SIG-M5 treated with dmso at 0.1 percent for 504 hours (cell line): ENCODE data around the gene FBXL13.
"Not testable (repeated sequence)": the region's sequence is repeated elsewhere in the genome, so short reads cannot be mapped to it uniquely, and the experiment has no call there.

Experiments
- DNase-seq: peaks from one replicate; lab custom pipeline; 2025; ENCODE audit not compliant: unreplicated experiment; lab: John Stamatoyannopoulos, UW

FBXL13 gene

GRCh38 chr7:102830197-102830596 lies 244.4 kb downstream of the FBXL13 start:
- DNase-seq, result no peak

- DNase-seq, result no peak
These were observed 245.5 kb downstream of the FBXL13 start for GRCh38 chr7:102829075-102829474.

- no peak for DNase-seq
These were observed 246.3 kb downstream of the FBXL13 start for GRCh38 chr7:102828286-102828685.

GRCh38 chr7:102823390-102824119 lies 251.0 kb downstream of the FBXL13 start:
- no peak for DNase-seq

- DNase-seq, result no peak
These were observed 252.4 kb downstream of the FBXL13 start for GRCh38 chr7:102821994-102822747.

GRCh38 chr7:102819151-102819550 lies 255.4 kb downstream of the FBXL13 start:
- no peak for DNase-seq

- no peak for DNase-seq
These were observed 256.7 kb downstream of the FBXL13 start for GRCh38 chr7:102817616-102818573.

GRCh38 chr7:102814025-102814471 lies 260.5 kb downstream of the FBXL13 start:
- DNase-seq, result no peak

- no peak for DNase-seq
These were observed 261.2 kb downstream of the FBXL13 start for GRCh38 chr7:102813191-102814024.

GRCh38 chr7:102811942-102812678 lies 262.5 kb downstream of the FBXL13 start:
- DNase-seq, result no peak

- no peak for DNase-seq
These were observed 263.7 kb downstream of the FBXL13 start for GRCh38 chr7:102810916-102811315.

- no peak for DNase-seq
These were observed 268.0 kb downstream of the FBXL13 start for GRCh38 chr7:102806613-102807012.

- DNase-seq, result not testable (repeated sequence)
These were observed 278.5 kb downstream of the FBXL13 start for GRCh38 chr7:102795987-102796595.

GRCh38 chr7:102794567-102794966 lies 280.0 kb downstream of the FBXL13 start:
- DNase-seq, result not testable (repeated sequence)

- not testable (repeated sequence) for DNase-seq
These were observed 282.8 kb downstream of the FBXL13 start for GRCh38 chr7:102791831-102792230.

GRCh38 chr7:102791367-102791766 lies 283.2 kb downstream of the FBXL13 start:
- DNase-seq, result not testable (repeated sequence)

- DNase-seq, result not testable (repeated sequence)
These were observed 284.1 kb downstream of the FBXL13 start for GRCh38 chr7:102790364-102791100.

- DNase-seq, result not testable (repeated sequence)
These were observed 285.8 kb downstream of the FBXL13 start for GRCh38 chr7:102788770-102789169.
